Karpas-422 (cell line): Measurements from ENCODE around the gene LARGE1. TPM values are rescaled to one million over a fixed set of nuclear protein-coding genes. Genes with fewer than 3 reads are reported as not detected.

ENCODE experiments used
- DNase-seq: peaks from one replicate; pipeline ENCODE4 v3.0.0-alpha.2; 2015
- H2AFZ ChIP-seq: fragments of 200-600 bp; sonication (generic); 2 replicates; pipeline ENCODE4 v1.6.1; 2014; ENCODE audit warnings: antibody characterized with exemption, low read length, mixed read lengths
- H3K27ac ChIP-seq: fragments of 200-600 bp; sonication (generic); 2 replicates; pipeline ENCODE4 v1.5.1; 2014; ENCODE audit warnings: mild to moderate bottlenecking, low read length, moderate library complexity
- H3K27me3 ChIP-seq: fragments of 200-600 bp; sonication (generic); 2 replicates; pipeline ENCODE4 v1.6.1; 2014; ENCODE audit warnings: low read length, mixed read lengths
- H3K36me3 ChIP-seq: fragments of 200-600 bp; sonication (generic); 2 replicates; pipeline ENCODE4 v1.6.1; 2014; ENCODE audit warnings: low read length, mixed read lengths; ENCODE audit not compliant: insufficient read depth
- H3K4me1 ChIP-seq: fragments of 200-600 bp; sonication (generic); 2 replicates; pipeline ENCODE4 v1.6.1; 2014; ENCODE audit warnings: mild to moderate bottlenecking, low read length, mixed read lengths
- H3K4me2 ChIP-seq: fragments of 200-600 bp; sonication (generic); 2 replicates; pipeline ENCODE4 v1.6.1; 2014; ENCODE audit warnings: low read length, low read depth, mild to moderate bottlenecking; ENCODE audit not compliant: poor library complexity, severe bottlenecking
- H3K4me3 ChIP-seq: fragments of 200-600 bp; sonication (generic); 2 replicates; pipeline ENCODE4 v1.5.1; 2014; ENCODE audit warnings: mild to moderate bottlenecking, antibody characterized with exemption, low read length, mixed read lengths
- H3K79me2 ChIP-seq: fragments of 200-600 bp; sonication (generic); 2 replicates; pipeline ENCODE4 v1.6.1; 2014; ENCODE audit warnings: mild to moderate bottlenecking, low read length, mixed read lengths
- H3K9ac ChIP-seq: fragments of 200-600 bp; sonication (generic); 2 replicates; pipeline ENCODE4 v1.6.0; 2014; ENCODE audit warnings: low read length
- H3K9me2 ChIP-seq: fragments of 200-600 bp; sonication (generic), shearing (Covaris generic); replicated peaks from 2 replicates; pipeline ENCODE4 v1.6.0; 2014; ENCODE audit warnings: mild to moderate bottlenecking, low read length, moderate library complexity; ENCODE audit not compliant: insufficient read depth
- H3K9me3 ChIP-seq: fragments of 300-700, 200-600 bp; sonication (generic); 2 replicates; pipeline ENCODE4 v1.6.1; 2014; ENCODE audit warnings: low read length, mixed read lengths
- H4K20me1 ChIP-seq: fragments of 200-600 bp; sonication (generic); 2 replicates; pipeline ENCODE4 v1.6.1; 2014; ENCODE audit warnings: mild to moderate bottlenecking, antibody characterized with exemption, low read length, low read depth; ENCODE audit not compliant: insufficient read depth
- total RNA-seq: library from RNA; depleted of rRNA; stranded (reverse); fragments of >200 nt; shearing (Covaris generic); gene quantifications from 2 replicates; pipeline ENCODE4 v1.2.3, GENCODE V29; 2014; ENCODE audit warnings: low replicate concordance

LARGE1 gene
- total RNA-seq, 1 experiment from 2014 or later: 0.15 TPM

DNA sequence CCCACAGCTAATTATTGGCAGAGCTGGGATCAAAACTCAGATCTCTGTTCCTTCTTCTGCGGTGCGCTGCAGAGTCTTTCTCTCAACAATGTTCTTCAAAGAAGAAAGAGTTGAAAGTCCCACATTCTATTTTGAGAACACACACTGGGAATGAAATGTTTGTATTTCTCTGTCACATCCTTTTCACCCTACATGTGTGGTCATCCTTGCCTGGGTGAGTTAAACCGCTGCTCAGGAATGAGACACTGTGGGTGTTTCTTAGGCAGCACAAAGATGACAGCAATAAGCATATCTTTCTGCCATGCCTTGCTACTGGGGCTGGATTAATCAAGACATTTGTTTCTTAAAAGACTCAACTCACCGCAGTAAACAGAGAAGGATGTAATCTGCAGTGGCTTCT lies 222.6 kb downstream of the LARGE1 start:
- no peaks in the 10 kb centered on the region for H3K9me3 ChIP-seq
- no peak overlapping the region for H3K4me3 ChIP-seq
- no peaks in the 10 kb centered on the region for H3K79me2 ChIP-seq
- no peak overlapping the region for H2AFZ ChIP-seq
- H3K36me3 ChIP-seq: no peaks in the 10 kb centered on the region
- H3K9ac ChIP-seq: no peak overlapping the region
- H3K27me3 ChIP-seq: no peaks in the 10 kb centered on the region
- H3K4me2 ChIP-seq: no peak overlapping the region
- H3K27ac ChIP-seq: no peak overlapping the region
- H3K9me2 ChIP-seq: no peaks in the 10 kb centered on the region
- DNase-seq: no peak
- H4K20me1 ChIP-seq: no peaks in the 10 kb centered on the region
- no peaks in the 10 kb centered on the region for H3K4me1 ChIP-seq

DNA sequence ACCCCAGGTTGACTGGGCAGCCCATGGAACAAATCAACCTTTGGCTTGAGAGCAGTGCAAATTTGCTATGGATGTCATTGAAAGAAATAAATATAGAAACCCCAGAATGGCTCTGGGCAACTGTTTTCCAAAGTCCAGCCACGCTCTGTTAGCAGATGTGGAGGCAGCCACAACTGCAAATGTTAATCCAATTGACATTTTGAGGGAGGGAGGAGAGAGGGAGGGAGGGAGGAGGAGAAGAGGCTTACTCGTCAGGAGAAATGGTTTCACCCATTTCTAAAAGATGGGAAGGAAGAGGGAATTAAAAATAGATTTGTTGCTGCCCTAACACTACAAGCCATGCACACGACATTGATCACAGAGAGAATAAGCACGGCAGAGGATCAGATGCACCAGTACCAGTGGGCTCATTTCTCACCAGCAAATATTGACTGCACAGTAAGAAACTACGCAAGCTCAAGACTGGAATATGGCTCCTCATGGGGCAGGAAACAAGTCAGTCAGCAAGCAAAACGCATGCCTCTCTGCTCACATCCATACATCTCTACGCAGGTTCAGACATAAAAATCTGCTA lies 229.1 kb downstream of the LARGE1 start:
- H3K9me3 ChIP-seq: no peaks in the 10 kb centered on the region
- no peaks in the 10 kb centered on the region for H3K9me2 ChIP-seq
- DNase-seq: no peak
- H3K27me3 ChIP-seq: no peaks in the 10 kb centered on the region
- H3K4me3 ChIP-seq: no peak overlapping the region
- H3K9ac ChIP-seq: no peak overlapping the region
- no peak overlapping the region for H3K27ac ChIP-seq
- no peak overlapping the region for H2AFZ ChIP-seq
- H3K79me2 ChIP-seq: no peaks in the 10 kb centered on the region
- no peak overlapping the region for H3K4me2 ChIP-seq
- H3K4me1 ChIP-seq: no peaks in the 10 kb centered on the region
- no peaks in the 10 kb centered on the region for H4K20me1 ChIP-seq
- no peaks in the 10 kb centered on the region for H3K36me3 ChIP-seq

DNA sequence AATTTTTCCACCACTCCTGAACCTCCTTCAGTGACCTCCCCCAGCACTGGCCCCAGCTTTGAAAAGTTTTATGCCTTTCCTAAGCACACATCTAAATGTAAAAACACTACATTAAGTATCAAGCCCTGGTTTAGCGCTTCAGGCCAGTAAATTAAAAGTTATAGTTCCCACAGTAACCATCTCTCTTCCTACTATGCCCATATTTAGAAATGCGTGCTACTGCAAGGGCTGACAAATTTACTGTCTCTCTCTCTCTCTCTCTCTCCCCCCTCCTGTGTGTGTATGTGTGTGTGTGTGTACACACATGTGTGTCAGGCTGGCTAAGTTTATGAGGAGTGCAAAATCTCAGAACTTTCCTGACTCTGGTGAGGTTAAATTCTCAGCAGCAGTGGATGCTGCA lies 231.4 kb downstream of the LARGE1 start:
- Histone ChIP-seq H3K4me1 (no peaks in the 10 kb centered on the region), H3K9me3 (no peaks in the 10 kb centered on the region), H3K4me3 (no peak overlapping the region), H3K27ac (no peak overlapping the region), H2AFZ (no peak overlapping the region), H3K4me2 (no peak overlapping the region), H3K79me2 (no peaks in the 10 kb centered on the region), H3K9ac (no peak overlapping the region), H3K9me2 (no peaks in the 10 kb centered on the region), H4K20me1 (no peaks in the 10 kb centered on the region), H3K36me3 (no peaks in the 10 kb centered on the region), H3K27me3 (no peaks in the 10 kb centered on the region)
- DNase-seq: no peak

DNA sequence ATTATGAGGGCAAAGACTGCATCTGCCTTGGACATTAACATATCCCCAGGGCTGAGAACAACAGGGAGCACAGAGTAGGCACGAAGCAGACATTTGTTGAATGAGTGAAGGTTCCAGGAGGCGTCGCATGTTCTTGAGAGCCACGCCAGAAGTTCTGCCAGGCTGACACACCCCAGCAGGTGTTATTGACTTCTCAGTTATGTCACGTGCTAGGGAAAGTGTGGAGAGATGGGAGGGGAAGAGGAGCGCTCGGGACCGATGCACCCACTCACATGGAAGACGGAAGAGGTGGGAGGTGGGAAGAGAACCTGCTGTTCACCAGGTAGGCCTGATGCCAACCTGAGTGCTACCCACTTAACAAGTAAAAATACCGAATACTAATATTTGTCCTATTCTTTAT lies 232.8 kb downstream of the LARGE1 start:
- DNase-seq: no peak
- Histone ChIP-seq H3K4me1 (no peaks in the 10 kb centered on the region), H3K27me3 (no peaks in the 10 kb centered on the region), H3K36me3 (no peaks in the 10 kb centered on the region), H3K79me2 (no peaks in the 10 kb centered on the region), H4K20me1 (no peaks in the 10 kb centered on the region), H3K9ac (no peak overlapping the region), H3K27ac (no peak overlapping the region), H3K4me3 (no peak overlapping the region), H3K9me3 (no peaks in the 10 kb centered on the region), H3K9me2 (no peaks in the 10 kb centered on the region), H2AFZ (no peak overlapping the region), H3K4me2 (no peak overlapping the region)

DNA sequence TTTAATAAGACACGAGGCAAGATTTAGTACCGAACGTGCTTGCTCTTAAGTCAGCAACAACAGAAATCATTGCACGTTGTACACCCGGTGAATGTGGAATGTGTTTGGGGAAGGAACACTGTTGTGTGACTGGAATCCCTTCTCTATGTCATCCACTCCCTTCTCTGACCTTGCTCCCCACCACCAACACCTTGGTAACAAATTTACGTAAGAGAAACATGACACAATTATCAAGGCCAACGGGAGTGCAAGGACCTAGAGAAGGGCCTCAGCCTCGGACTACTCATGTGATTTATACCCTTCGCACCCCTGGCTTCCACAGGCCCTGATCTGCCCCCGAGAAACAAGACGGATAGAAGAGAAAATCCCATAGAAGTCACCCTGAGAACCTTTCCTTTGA lies 236.2 kb downstream of the LARGE1 start:
- Histone ChIP-seq H3K27me3 (no peaks in the 10 kb centered on the region), H4K20me1 (no peaks in the 10 kb centered on the region), H2AFZ (no peak overlapping the region), H3K9me2 (no peaks in the 10 kb centered on the region), H3K9ac (no peak overlapping the region), H3K4me3 (no peak overlapping the region), H3K36me3 (no peaks in the 10 kb centered on the region), H3K9me3 (no peaks in the 10 kb centered on the region), H3K4me2 (no peak overlapping the region), H3K79me2 (no peaks in the 10 kb centered on the region), H3K4me1 (no peaks in the 10 kb centered on the region), H3K27ac (no peak overlapping the region)
- DNase-seq: no peak

DNA sequence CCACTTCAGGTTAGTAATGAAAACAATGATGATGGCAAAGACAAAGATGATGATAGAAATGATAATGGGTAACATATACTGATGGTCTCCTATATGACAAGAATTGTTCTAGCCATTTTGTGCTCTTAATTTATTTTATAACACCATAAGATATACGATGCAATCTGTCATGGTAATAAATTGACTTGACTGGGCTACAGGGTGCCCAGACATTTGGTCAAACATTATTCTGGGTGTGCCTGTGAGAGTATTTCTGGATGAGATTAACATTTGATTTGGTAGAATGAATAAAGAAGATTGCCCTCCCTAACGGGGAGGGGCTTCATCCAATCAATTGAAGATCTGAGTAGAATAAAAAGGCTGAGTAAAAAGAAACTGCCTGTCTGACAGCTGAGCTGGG lies 237.3 kb downstream of the LARGE1 start:
- Histone ChIP-seq H4K20me1 (no peaks in the 10 kb centered on the region), H3K9me3 (no peaks in the 10 kb centered on the region), H3K79me2 (no peaks in the 10 kb centered on the region), H3K9me2 (no peaks in the 10 kb centered on the region), H3K9ac (no peak overlapping the region), H3K4me2 (no peak overlapping the region), H3K27me3 (no peaks in the 10 kb centered on the region), H3K36me3 (no peaks in the 10 kb centered on the region), H3K4me1 (no peaks in the 10 kb centered on the region), H2AFZ (no peak overlapping the region), H3K27ac (no peak overlapping the region), H3K4me3 (no peak overlapping the region)
- DNase-seq: no peak

DNA sequence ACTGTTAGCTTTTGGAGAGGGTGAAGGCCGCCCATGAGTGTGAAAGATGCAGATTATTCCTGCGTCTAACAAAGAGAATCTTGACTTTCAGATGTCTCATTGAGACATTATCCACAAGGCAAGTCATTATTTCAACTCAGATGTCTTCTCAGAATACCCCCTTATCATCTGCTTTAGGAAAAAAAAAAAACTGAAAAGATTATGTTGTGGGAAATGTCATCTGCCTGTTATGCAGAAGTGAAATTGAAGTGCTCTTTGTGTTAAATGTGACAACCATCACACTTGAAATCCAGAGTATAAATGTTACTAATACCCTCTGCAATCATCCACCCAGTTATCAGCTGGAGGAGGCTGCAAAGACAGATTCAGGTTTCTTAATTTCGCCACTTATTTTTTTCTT lies 239.6 kb downstream of the LARGE1 start:
- Histone ChIP-seq H2AFZ (no peak overlapping the region), H3K4me3 (no peak overlapping the region), H3K4me1 (no peaks in the 10 kb centered on the region), H3K4me2 (no peak overlapping the region), H3K27ac (no peak overlapping the region), H3K9ac (no peak overlapping the region), H3K36me3 (no peaks in the 10 kb centered on the region), H3K79me2 (no peaks in the 10 kb centered on the region), H3K9me3 (no peaks in the 10 kb centered on the region), H3K9me2 (no peaks in the 10 kb centered on the region), H4K20me1 (no peaks in the 10 kb centered on the region), H3K27me3 (no peaks in the 10 kb centered on the region)
- DNase-seq: no peak

DNA sequence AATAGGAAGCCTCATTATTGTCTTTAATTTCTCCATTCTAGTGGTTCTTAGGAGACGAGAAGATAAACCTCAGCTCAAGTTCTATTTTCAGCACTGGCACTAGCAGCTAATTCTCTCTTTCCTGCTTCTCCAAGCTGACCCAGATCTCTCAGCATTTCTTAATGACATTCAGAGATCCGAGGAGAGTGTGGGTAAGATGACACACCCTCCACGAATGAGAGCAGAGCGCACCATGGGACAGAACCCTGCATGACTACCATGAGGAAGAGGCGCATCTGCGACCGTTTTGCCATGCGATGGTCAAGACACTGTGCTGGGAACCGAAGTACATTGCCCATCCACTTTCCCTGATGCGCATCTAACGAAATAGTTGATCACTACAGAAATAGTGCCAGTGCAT lies 241.8 kb downstream of the LARGE1 start:
- H3K27ac ChIP-seq: no peak overlapping the region

DNA sequence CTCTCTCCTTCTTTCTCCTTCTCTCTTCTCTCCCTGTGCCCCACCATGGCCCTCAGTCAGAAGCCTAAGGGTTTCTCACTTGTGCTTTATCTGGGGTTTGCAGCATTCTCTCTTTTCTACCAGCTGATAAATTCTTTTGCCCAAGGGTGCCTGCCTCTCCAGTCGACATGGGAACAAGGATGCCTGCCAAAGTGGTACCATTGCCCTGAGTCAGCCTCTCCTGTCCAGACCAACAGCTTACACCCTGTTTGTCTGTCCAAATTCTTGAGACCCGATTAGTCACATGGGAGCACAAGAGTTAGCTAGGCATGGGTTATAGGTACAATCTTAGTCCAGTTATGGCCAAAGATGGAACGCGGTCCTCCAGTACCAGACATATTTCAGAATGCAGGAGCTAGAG lies 242.7 kb downstream of the LARGE1 start:
- Histone ChIP-seq H3K36me3 (no peaks in the 10 kb centered on the region), H2AFZ (no peak overlapping the region), H3K4me3 (no peak overlapping the region), H3K9me2 (no peaks in the 10 kb centered on the region), H3K27ac (no peak overlapping the region), H4K20me1 (no peaks in the 10 kb centered on the region), H3K9ac (no peak overlapping the region), H3K9me3 (no peaks in the 10 kb centered on the region), H3K4me2 (no peak overlapping the region), H3K27me3 (no peaks in the 10 kb centered on the region), H3K4me1 (no peaks in the 10 kb centered on the region), H3K79me2 (no peaks in the 10 kb centered on the region)
- no peak for DNase-seq

More for the DNA sequence above, 241.8 kb downstream of the LARGE1 start:
- no peak for DNase-seq
- no peaks in the 10 kb centered on the region for H3K79me2 ChIP-seq
- H3K4me3 ChIP-seq: no peak overlapping the region
- no peaks in the 10 kb centered on the region for H3K4me1 ChIP-seq
- H3K9me3 ChIP-seq: no peaks in the 10 kb centered on the region
- H3K9me2 ChIP-seq: no peaks in the 10 kb centered on the region
- no peak overlapping the region for H3K9ac ChIP-seq
- no peak overlapping the region for H2AFZ ChIP-seq
- no peaks in the 10 kb centered on the region for H3K27me3 ChIP-seq
- no peaks in the 10 kb centered on the region for H3K36me3 ChIP-seq
- H4K20me1 ChIP-seq: no peaks in the 10 kb centered on the region
- H3K4me2 ChIP-seq: no peak overlapping the region
